Activated CD8-positive, alpha-beta memory T cell treated with anti-CD3 and anti-CD28 coated beads, Interleukin-2, amount 50 U/mL, for 24 hours (primary cell): ENCODE measurements around the gene MICAL3.
A peak's percentile ranks its signal among the peaks of the same experiment; 100 is the strongest.

ENCODE experiments used
- DNase-seq: peaks from one replicate; pipeline ENCODE4 v3.0.0-alpha.2; 2020; ENCODE audit errors: extremely low read depth

Gene MICAL3

GRCh38 chr22:17761138-17761488 is 263.2 kb downstream of the MICAL3 start:
- DNase-seq = no peak

DNA sequence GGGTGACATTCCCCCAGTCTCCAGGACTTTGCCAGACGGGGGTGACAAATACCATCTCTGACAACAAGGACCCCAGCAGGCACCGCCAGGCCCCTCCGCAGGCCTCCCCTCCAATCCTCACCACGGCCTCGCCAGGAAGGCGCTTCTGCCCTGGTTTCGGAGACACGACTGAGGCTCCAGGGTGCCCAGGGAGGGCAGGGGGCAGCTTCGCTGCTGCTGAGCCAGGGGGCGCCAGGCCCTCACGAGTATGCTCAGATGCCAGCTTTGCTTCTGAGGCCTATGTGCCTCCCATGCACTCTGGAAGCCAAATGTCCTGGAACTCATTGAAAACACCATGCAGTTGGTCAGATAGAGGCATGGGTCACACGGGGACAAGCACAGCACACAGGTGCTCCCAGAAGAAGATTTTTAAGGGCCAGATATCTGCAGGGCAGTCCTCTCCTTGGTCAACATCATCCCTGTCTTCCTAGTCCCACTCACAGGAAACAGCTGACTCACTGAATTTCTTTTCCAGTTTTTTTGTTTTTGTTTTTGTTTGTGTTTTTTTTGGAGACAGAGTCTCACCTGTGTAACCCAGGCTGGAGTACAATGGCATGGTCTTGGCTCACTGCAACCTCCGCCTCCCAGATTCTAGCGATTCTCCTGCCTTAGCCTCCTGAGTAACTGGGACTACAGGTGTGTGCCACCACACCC is 270.0 kb downstream of the MICAL3 start:
- DNase-seq = no peak

GRCh38 chr22:17753401-17753989 is 270.9 kb downstream of the MICAL3 start:
- no peak for DNase-seq

GRCh38 chr22:17751596-17751995 is 272.8 kb downstream of the MICAL3 start:
- no peak for DNase-seq

DNA sequence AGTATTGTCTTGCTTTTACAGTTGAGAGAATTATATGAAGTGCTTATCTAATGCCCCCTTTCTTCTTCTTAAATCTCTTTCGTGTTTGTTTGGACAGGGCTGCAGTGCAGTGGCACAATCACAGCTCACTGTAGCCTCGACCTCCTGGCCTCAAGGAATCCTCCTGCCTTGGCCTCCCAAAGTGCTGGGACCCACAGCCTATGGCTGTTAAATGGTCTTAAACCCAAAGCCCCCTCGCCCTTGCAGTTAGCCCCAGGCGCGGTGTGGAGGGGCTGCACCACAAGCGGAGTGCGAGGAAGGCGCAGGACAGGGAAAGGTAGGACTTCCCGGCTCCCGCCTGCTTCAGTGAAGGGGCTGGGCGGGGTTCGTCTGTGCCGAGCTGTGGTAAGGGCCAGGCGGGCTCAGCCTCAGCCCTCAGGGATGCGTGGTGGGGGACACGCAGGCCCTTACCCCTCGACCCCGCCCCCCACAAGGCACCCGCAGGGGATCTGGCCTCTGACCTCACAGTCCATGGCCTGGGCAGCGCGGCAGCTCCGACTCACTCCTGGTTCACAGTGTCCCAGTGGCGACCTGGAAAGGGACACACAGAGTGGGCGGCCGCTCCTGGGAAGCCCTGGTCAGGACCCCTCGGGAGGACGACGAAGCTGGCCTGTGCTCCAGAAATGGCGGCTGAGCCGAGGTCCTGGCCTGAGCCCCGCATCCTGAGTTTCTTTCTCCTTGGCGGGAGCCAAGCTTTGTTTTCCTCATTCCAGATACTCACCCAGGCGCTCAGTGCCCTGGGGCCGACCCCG is 274.6 kb downstream of the MICAL3 start:
- no peak for DNase-seq

- no peak for DNase-seq
These were observed 275.6 kb downstream of the MICAL3 start for GRCh38 chr22:17748555-17749353.

GRCh38 chr22:17746916-17747315 is 277.4 kb downstream of the MICAL3 start:
- DNase-seq = no peak

GRCh38 chr22:17744430-17744829 is 279.9 kb downstream of the MICAL3 start:
- DNase-seq = no peak

DNA sequence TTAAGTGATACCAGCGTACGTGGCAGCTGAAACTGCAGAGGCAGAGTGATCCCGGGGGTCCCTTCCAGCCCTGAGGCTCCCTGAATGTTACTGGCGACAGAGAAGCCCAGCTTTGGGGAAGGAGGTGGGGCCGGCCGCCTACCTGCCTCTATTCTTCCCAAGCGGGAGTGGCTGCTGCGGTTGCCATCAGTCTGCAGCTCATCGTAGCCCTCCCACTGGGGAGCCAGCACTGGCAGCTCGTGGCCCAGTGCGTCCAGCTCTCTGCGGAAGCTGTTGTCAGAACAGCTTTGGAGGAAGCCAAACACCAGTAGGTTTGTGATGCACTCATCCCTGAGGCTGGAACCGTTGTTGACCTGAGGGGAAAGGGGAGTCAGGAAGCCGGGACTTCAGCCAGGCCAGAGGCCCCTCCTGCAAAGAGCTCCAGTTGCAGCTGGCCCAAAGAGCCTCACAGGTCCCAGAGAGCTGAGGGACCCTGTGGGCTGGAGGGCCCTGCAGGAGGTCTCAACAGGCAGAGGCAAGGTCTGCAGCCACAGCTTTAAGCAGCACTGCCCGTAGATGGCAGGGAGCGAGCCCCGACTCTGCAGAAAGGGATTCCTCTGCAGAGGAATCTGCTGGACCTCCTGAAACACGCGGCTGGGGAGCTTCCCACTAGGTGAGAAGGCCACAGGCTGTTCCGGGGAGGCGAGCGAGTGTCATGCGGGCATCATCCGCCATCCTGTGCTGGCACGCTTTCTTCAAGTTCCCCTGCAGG is 280.5 kb downstream of the MICAL3 start:
- DNase-seq = no peak

- DNase-seq = peak; percentile 33
These were observed 281.8 kb downstream of the MICAL3 start for GRCh38 chr22:17742527-17742902.

DNA sequence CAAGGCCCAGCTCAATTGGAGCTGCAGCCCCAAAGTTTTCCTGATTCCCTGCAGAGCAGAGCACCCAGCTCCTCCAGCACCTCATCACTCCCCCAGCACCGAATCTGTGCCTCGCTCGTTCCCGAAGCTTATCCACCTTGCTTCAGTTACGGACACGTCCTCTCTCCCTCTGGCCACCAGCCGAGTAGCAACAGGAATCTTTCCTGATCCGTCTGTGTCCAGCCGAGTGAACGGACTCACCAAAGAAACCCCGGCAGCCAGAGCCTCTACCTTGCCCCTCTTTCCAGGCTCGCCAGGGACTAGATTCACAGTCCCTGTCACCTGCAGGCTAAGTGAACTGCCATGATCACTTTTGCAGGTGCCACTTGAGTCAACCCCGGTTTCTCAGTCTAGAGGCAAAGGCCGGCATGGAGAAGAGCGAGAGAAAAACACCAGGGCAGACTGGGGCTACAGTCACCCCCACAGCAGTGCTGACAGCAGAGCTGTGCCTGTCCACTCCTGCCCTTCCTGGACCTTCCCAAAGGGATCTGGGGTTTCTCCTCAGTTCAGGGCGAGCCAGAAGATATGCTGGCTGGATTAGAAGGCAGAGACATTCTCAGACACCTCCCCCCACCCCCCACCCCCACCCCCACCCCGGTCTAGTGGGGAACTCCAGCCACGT is 282.4 kb downstream of the MICAL3 start:
- no peak for DNase-seq

DNA sequence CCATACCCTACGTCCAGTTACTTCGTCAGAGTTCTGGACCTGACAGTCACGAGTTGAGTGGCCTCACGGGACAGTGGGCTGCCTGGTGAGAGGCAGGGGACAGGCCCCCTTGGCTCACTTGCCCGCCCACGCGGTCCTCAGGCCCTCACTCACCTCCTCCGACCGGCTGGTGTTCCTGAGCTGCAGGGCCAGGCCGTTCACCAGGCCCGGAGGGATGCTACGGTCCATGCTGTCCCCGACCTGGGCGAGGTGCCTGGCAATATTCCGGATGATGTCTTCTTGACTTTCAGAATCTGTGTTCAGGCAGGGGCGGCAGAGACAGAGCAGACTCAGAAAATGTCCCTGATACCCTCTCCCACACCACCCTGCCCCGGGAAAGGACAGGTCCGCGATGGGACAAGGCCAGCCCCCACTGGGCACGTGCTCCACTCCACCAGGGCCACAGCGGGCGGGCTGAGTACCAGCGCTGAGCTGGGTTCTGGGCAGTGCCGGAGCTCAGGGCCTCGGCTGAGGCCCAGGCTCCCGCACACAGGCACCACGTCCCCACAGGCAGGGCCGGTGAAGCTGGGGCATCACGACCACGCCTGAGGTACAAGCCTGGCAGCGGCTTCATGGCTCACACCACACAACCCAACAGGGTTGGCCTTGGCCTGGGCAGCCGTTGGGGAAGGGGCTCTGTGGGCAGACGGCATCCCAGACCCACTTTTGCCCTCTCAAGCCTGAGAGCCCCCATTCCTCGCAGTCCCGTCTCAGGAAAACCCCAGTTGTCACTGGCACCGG is 285.0 kb downstream of the MICAL3 start:
- DNase-seq = no peak

DNA sequence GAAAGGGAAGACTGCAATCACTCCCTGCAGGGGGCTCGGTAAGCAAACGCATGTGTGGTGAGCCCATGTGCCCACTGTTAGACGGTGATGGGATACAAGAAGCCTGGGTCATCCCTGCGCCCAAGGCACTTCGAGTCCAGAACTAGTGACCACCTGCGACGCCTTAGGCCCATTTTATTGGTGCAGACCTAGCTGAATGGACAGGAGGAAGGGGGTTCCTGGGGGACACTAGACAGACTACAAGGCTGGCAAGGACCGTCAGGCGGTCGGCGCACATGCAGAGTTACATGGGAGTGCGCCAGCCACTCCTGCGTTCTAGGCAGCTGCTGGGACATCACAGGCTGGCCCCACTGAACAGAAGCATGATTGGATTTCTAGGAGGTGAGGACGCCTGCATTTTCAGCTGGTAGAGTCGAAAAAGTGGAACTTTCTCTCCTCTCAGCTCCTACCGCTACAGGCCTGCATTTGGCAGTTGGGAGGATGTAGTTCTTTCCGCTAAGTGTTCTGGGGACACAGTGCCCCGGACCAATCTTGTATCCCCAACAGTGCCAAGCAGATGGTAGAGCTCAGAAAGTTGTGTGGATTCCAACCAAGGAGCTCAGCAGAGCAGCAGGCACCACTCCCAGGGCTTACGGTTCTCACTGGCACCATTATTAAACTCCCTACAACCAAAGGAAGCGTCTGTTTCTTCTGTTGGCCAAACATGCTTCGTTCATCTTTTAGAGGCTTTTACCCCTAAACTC is 285.8 kb downstream of the MICAL3 start:
- no peak for DNase-seq
